HL-60 (cell line): ENCODE results near the gene GPX1.

Experiments
- DNase-seq, 2 experiments: peaks; one replicate each; pipeline ENCODE4 v3.0.0-alpha.2; 2010 to 2020; ENCODE audit warnings: low read depth in 1 of 2, low spot score in 1 of 2
- H3K27ac ChIP-seq: fragments of 250-450 bp; sonication (Bioruptor Pico); replicated peaks from 2 replicates; pipeline ENCODE4 v1.5.1; 2020; ENCODE audit warnings: mild to moderate bottlenecking, moderate library complexity
- H3K27me3 ChIP-seq: fragments of 250-450 bp; sonication (Bioruptor Pico); 2 replicates; pipeline ENCODE4 v1.5.1; 2021; ENCODE audit warnings: mild to moderate bottlenecking, moderate library complexity; ENCODE audit not compliant: insufficient read depth, poor library complexity, severe bottlenecking
- H3K4me3 ChIP-seq: replicated peaks from 2 replicates; pipeline ENCODE4 v1.5.1; 2011; ENCODE audit warnings: mild to moderate bottlenecking, control low read depth, low read length; ENCODE audit not compliant: insufficient read depth
- CTCF ChIP-seq: IDR thresholded peaks from one replicate; pipeline ENCODE4 v1.5.1; 2011; ENCODE audit warnings: low read length, control low read depth, inconsistent platforms; ENCODE audit not compliant: insufficient read depth
- GABPA ChIP-seq: IDR thresholded peaks from 2 replicates; pipeline ENCODE4 v1.6.1; 2012; ENCODE audit warnings: low read depth
- POLR2AphosphoS5 ChIP-seq: IDR thresholded peaks from 2 replicates; pipeline ENCODE4 v1.6.1; 2012; ENCODE audit warnings: low read depth
- SPI1 ChIP-seq: IDR thresholded peaks from 2 replicates; pipeline ENCODE4 v1.6.1; 2012; ENCODE audit warnings: low read depth, mild to moderate bottlenecking, borderline replicate concordance
- TF ChIP-seq, protein P1 (sequence below): IDR thresholded peaks from 2 replicates; pipeline ENCODE4 v1.6.1; 2012; ENCODE audit warnings: low read depth; ENCODE audit not compliant: insufficient replicate concordance

GPX1 gene

GRCh38 chr3:49327485-49327884, 30.7 kb downstream of the GPX1 start:
- no peaks in the 10 kb centered on the region for H3K27me3 ChIP-seq
- no peak overlapping the region for H3K27ac ChIP-seq
- DNase-seq = no peak
- H3K4me3 ChIP-seq = no peak overlapping the region
- TF ChIP-seq, protein P1, sequence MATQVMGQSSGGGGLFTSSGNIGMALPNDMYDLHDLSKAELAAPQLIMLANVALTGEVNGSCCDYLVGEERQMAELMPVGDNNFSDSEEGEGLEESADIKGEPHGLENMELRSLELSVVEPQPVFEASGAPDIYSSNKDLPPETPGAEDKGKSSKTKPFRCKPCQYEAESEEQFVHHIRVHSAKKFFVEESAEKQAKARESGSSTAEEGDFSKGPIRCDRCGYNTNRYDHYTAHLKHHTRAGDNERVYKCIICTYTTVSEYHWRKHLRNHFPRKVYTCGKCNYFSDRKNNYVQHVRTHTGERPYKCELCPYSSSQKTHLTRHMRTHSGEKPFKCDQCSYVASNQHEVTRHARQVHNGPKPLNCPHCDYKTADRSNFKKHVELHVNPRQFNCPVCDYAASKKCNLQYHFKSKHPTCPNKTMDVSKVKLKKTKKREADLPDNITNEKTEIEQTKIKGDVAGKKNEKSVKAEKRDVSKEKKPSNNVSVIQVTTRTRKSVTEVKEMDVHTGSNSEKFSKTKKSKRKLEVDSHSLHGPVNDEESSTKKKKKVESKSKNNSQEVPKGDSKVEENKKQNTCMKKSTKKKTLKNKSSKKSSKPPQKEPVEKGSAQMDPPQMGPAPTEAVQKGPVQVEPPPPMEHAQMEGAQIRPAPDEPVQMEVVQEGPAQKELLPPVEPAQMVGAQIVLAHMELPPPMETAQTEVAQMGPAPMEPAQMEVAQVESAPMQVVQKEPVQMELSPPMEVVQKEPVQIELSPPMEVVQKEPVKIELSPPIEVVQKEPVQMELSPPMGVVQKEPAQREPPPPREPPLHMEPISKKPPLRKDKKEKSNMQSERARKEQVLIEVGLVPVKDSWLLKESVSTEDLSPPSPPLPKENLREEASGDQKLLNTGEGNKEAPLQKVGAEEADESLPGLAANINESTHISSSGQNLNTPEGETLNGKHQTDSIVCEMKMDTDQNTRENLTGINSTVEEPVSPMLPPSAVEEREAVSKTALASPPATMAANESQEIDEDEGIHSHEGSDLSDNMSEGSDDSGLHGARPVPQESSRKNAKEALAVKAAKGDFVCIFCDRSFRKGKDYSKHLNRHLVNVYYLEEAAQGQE = no peak

DNA sequence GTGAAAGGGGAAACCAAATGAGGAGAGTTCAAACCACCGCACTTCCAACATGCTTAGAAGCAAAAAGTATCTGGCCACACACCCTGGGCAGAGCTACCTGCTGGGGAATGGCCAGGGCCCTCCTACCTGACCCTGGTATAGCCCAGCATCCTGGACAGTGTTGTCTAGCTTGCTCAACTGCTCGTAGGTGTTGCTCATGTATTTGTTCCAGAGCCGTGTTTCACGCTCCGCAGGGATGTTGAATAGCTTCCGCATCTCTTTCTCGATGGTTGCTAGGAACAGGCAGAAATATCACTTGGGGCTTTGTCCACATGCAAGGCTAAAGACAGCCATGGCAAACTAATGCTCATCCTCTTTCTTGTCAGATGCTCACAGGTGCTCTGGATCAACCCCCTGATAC, 33.4 kb downstream of the GPX1 start:
- no peak for TF ChIP-seq CTCF
- TF ChIP-seq GABPA = no peak
- TF ChIP-seq, protein P1 = no peak
- no peak for TF ChIP-seq POLR2AphosphoS5
- TF ChIP-seq SPI1 = no peak
- Histone ChIP-seq H3K27me3 (no peaks in the 10 kb centered on the region), H3K4me3 (no peak overlapping the region), H3K27ac (no peak overlapping the region)
- no peak for DNase-seq

DNA sequence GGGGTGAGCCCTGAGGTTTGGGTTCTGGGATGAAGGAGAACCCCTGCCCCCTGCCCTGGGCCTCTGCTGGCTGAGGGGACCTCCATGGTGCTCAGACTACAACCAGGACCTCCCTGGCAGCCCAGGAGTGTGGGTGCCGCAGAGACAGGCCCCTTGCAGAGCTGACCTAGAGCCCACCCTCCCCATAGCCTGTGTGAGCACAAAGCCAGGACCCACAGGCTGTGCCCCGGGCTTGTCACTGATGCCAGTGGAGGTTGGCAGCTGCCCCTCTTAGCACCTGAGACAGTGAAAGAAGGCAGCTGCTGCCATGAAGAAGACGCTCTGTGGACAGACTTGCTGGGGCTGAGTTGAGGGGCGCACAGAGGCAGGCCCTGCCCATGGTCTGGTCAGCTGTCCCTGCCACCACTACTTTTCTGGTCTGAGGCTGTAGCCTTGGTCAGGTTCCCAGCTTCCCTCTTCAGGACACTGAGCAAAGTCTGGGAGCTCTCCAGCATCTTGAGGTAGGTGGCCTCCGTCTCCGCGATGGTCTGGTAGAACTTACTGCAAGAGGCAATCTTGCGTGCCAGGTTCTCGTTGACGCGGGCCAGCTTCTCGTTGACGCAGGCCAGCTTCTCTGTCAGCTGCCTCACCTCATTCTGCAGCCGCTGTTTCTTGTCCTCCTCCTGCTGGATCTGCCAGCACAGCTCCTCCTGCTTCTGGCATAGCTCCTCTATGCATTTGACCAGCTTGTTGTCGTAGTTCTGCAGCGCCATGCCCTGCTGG, 41.3 kb downstream of the GPX1 start:
- Histone ChIP-seq H3K4me3 (no peak overlapping the region), H3K27me3 (no peaks in the 10 kb centered on the region), H3K27ac (no peak overlapping the region)
- no peak for DNase-seq
- TF ChIP-seq, protein P1 = no peak
- TF ChIP-seq GABPA = no peak
- no peak for TF ChIP-seq CTCF
- no peak for TF ChIP-seq SPI1
